ENCODE measurements around the gene ARFGEF3. TPM values are rescaled to one million over a fixed set of nuclear protein-coding genes. Genes with fewer than 3 reads are reported as not detected.

Gene ARFGEF3
- total RNA-seq, 3 donors from 2014 or later (not counting 1 experiment from before 2014, with no cell fraction given) = 0.05 to 0.09 TPM; not detected in 1

DNA sequence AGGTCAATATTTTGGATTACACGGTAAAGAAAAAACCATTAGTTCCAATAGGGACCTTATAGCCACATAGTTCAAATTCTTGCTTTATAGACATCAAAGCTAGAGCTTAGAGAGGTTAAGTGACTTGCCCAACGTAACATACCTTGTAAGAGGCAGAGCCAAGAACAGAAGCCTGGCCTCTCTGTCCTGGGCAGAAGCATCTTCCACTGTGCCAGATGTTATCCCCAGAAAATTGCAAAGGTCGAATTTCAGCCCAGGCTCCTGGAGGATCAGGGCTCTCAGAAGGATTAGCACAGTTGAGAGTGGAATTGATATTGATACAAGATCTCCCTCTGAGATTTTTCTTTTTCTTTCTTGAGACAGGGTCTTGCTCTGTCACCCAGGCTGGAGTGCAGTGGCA is 222.0 kb downstream of the ARFGEF3 start:
- H3K4me3 ChIP-seq (ENCODE audit: low read length) = no peak overlapping the region
- no peaks in the 10 kb centered on the region for H3K4me1 Mint-ChIP-seq
- WGBS (ENCODE audit: insufficient coverage) = 63% methylated on average over 2 of the region's 3 CpGs
- H3K27me3 ChIP-seq (ENCODE audit: control insufficient read depth, insufficient read depth, low read length) = no peaks in the 10 kb centered on the region
- no peak overlapping the region for H3K27ac Mint-ChIP-seq
- H3K36me3 Mint-ChIP-seq = no peaks in the 10 kb centered on the region
- no peak overlapping the region for H3K27ac ChIP-seq (ENCODE audit: low read length)
- H3K27me3 Mint-ChIP-seq (ENCODE audit: low read depth in 2 of 2) = peaks cover 6 to 9% of the 10 kb centered on the region in 2 donors
- no peak overlapping the region for H3K4me3 Mint-ChIP-seq
- no peaks in the 10 kb centered on the region for H3K4me1 ChIP-seq (ENCODE audit: control insufficient read depth, insufficient read depth, low read length)
- TF ChIP-seq, protein P1, sequence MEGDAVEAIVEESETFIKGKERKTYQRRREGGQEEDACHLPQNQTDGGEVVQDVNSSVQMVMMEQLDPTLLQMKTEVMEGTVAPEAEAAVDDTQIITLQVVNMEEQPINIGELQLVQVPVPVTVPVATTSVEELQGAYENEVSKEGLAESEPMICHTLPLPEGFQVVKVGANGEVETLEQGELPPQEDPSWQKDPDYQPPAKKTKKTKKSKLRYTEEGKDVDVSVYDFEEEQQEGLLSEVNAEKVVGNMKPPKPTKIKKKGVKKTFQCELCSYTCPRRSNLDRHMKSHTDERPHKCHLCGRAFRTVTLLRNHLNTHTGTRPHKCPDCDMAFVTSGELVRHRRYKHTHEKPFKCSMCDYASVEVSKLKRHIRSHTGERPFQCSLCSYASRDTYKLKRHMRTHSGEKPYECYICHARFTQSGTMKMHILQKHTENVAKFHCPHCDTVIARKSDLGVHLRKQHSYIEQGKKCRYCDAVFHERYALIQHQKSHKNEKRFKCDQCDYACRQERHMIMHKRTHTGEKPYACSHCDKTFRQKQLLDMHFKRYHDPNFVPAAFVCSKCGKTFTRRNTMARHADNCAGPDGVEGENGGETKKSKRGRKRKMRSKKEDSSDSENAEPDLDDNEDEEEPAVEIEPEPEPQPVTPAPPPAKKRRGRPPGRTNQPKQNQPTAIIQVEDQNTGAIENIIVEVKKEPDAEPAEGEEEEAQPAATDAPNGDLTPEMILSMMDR (IDR thresholded peaks at IDR 0.05) = no peak
- no peak for DNase-seq
- no peaks in the 10 kb centered on the region for H3K36me3 ChIP-seq (ENCODE audit: control insufficient read depth, insufficient read depth, low read length)
- ATAC-seq = no peak
- no peaks in the 10 kb centered on the region for H3K9me3 Mint-ChIP-seq
- intact Hi-C loops (cut with micrococcal nuclease) = no loop called here
- no peaks in the 10 kb centered on the region for H3K9me3 ChIP-seq (ENCODE audit: control insufficient read depth, insufficient read depth, low read length)

DNA sequence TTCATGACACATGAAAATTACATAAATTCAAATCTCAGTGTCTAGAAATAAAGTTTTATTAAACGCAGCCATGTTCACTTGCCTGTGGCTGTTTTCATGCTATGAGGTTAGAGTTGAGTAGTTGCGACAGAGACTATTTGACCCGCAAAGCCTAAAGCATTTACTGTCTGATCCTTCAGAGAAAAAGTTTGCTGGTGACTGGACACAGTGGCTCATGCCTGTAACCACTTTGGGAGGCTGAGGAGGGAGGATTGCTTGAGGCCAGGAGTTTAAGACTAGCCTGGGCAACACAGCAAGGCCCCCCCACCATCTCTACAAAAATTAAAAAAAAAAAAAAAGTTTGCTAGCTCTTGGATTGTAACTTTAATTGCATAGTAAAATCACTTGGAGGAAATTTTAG is 225.2 kb downstream of the ARFGEF3 start:
- Mint-ChIP-seq H3K36me3 (no peaks in the 10 kb centered on the region), H3K27me3 (ENCODE audit: low read depth in 2 of 2) (peaks cover 12 to 22% of the 10 kb centered on the region in 2 donors), H3K4me1 (no peaks in the 10 kb centered on the region), H3K27ac (no peak overlapping the region), H3K4me3 (no peak overlapping the region), H3K9me3 (no peaks in the 10 kb centered on the region)
- TF ChIP-seq, protein P1 (IDR thresholded peaks at IDR 0.05) = no peak
- intact Hi-C loops (cut with micrococcal nuclease) = no loop called here
- Histone ChIP-seq H3K4me3 (ENCODE audit: low read length) (no peak overlapping the region), H3K9me3 (ENCODE audit: control insufficient read depth, insufficient read depth, low read length) (no peaks in the 10 kb centered on the region), H3K36me3 (ENCODE audit: control insufficient read depth, insufficient read depth, low read length) (no peaks in the 10 kb centered on the region), H3K27ac (ENCODE audit: low read length) (no peak overlapping the region), H3K4me1 (ENCODE audit: control insufficient read depth, insufficient read depth, low read length) (no peaks in the 10 kb centered on the region), H3K27me3 (ENCODE audit: control insufficient read depth, insufficient read depth, low read length) (no peaks in the 10 kb centered on the region)
- DNase-seq (no peak), ATAC-seq (no peak)
- 97% methylated on average over 3 of the region's 3 CpGs for WGBS (ENCODE audit: insufficient coverage)

DNA sequence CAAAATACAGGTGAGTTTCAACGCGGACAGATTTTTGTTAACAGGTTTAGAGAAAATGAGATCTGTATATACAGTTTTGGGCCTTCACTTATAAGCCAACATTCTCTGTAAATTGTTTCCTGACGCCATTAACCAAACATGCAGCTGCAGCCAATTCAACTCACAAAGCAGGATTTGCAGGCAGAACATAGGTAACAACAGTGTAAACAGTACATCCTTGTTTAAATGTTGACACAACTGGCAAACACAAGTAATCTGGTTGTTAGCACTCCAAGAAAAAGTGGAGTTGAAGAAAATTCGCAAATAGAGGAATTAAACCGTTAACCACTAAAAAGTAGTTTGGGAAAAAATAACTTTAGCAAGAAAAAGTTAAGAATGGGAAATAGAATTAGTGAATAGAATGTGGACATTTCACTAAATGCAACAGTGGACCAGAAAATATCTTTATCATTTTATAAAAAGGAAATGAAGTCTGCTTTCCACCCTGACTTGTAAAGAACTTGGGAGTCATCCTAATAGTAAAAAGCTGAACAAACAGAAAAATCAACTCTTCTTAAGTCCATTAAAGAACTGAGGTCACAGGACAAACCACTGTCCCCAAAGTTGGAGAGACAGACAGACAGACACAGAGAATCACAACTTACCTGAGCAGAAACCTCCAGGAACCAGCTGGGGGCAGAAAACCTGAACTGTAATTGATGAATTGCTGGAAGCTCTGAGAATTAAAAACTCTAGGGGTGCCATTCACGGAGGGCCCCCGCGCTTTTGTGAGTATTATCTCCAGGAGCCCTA is 226.0 kb downstream of the ARFGEF3 start:
- DNase-seq = no peak
- Histone ChIP-seq H3K27ac (ENCODE audit: low read length) (no peak overlapping the region), H3K27me3 (ENCODE audit: control insufficient read depth, insufficient read depth, low read length) (no peaks in the 10 kb centered on the region), H3K36me3 (ENCODE audit: control insufficient read depth, insufficient read depth, low read length) (no peaks in the 10 kb centered on the region), H3K4me1 (ENCODE audit: control insufficient read depth, insufficient read depth, low read length) (no peaks in the 10 kb centered on the region), H3K4me3 (ENCODE audit: low read length) (no peak overlapping the region), H3K9me3 (ENCODE audit: control insufficient read depth, insufficient read depth, low read length) (no peaks in the 10 kb centered on the region)
- Mint-ChIP-seq H3K36me3 (no peaks in the 10 kb centered on the region), H3K27me3 (ENCODE audit: low read depth in 2 of 2) (peaks cover 12 to 20% of the 10 kb centered on the region in 2 donors), H3K27ac (no peak overlapping the region), H3K4me3 (no peak overlapping the region), H3K4me1 (no peaks in the 10 kb centered on the region), H3K9me3 (no peaks in the 10 kb centered on the region)
- no peak for ATAC-seq
- TF ChIP-seq, protein P1 (IDR thresholded peaks at IDR 0.05) = no peak
- WGBS (ENCODE audit: insufficient coverage) = 95% methylated on average over 8 of the region's 8 CpGs
- intact Hi-C loops (cut with micrococcal nuclease) = no loop called here

DNA sequence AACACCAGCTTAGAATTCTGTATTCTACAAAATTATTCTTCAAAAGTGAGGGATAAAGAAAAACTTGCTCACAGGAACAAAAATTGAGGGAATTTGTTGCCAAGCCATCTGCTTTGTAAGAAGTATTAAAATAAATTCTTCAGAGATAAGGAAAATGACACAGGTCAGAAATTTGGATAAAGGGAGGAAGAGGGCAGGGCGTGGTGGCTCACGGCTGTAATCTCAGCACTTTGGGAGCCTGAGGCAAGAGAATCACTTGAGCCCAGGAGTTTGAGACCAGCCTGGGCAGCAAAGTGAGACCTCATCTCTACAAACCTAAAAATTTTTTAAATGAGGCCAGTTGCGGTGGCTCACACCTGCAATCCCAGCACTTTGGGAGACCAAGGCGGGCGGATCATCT is 227.8 kb downstream of the ARFGEF3 start:
- Histone ChIP-seq H3K27ac (ENCODE audit: low read length) (no peak overlapping the region), H3K36me3 (ENCODE audit: control insufficient read depth, insufficient read depth, low read length) (no peaks in the 10 kb centered on the region), H3K4me1 (ENCODE audit: control insufficient read depth, insufficient read depth, low read length) (no peaks in the 10 kb centered on the region), H3K27me3 (ENCODE audit: control insufficient read depth, insufficient read depth, low read length) (no peaks in the 10 kb centered on the region), H3K4me3 (ENCODE audit: low read length) (no peak overlapping the region), H3K9me3 (ENCODE audit: control insufficient read depth, insufficient read depth, low read length) (no peaks in the 10 kb centered on the region)
- 94% methylated on average over 5 of the region's 5 CpGs for WGBS (ENCODE audit: insufficient coverage)
- no peak for ATAC-seq
- H3K27ac Mint-ChIP-seq = no peak overlapping the region
- TF ChIP-seq, protein P1 (IDR thresholded peaks at IDR 0.05) = no peak
- no peak for DNase-seq
- H3K9me3 Mint-ChIP-seq = no peaks in the 10 kb centered on the region
- H3K4me3 Mint-ChIP-seq = no peak overlapping the region
- no peaks in the 10 kb centered on the region for H3K4me1 Mint-ChIP-seq
- no peaks in the 10 kb centered on the region for H3K36me3 Mint-ChIP-seq
- intact Hi-C loops (cut with micrococcal nuclease) = no loop called here
- H3K27me3 Mint-ChIP-seq (ENCODE audit: low read depth in 2 of 2) = peaks cover 12 to 23% of the 10 kb centered on the region in 2 donors

All from natural killer cell (primary cell).